ENCODE data around the gene SLC39A11.
"Not testable (repeated sequence)": the region's sequence is repeated elsewhere in the genome, so short reads cannot be mapped to it uniquely, and the experiment has no call there.

SLC39A11 gene

DNA sequence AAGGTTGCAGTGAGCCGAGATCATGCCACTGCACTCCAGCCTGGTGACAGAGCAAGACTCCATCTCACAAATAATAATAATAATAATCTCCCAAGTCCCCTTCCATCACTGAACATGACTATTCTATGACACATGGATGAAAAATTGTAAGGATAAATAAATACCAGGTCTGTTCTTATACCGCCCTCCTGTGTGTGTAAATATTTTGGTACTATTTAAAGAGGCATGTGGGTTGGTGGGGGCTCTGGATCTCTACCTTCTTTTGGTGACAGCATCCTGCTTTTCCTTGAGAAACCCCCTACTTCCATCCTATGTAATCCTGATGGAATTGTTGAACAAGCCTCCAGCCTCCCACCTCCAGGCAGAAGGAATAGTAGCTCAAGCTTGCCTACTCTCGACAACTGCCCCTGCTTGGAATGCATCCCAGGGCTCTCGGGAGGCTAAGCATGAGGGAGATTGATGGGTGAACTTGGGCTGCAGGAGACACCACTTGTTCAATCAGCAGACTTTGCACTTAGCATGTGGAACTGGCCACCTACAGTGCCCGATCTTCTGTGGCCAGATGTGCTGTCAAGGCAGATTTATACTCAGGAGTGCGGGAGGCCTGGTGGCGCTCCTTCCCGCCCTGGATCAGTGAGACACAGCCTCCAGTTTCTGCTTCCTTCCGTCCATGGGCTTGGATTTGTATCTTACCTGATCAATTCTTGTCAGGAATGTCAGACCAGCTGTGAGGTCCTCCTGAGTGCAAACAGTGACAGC, 287.4 kb downstream of the SLC39A11 start:
- DNase-seq (ENCODE audit: low read depth in 2 of 3, low spot score in 1 of 3), result no peak

DNA sequence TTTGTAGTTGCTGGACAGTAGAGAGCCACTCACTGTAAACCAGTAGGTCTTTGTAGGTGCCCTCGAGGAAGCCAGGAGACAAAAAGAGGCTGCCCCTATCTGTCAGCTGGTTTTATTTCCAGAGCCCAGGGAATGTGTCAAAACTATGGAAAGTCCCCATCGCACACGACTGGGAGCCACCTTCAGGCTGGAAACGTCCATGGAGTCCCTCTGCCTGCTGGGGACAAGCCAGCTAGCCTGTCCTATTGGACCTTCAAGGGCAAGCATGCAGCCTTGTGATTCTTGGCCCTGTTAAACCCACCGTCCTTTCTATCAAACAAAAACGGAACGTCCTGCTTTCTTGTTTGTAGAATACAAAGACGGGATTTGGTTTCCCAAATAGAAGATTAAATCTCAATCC, 289.8 kb downstream of the SLC39A11 start:
- DNase-seq (ENCODE audit: low read depth in 2 of 3, low spot score in 1 of 3), result no peak

DNA sequence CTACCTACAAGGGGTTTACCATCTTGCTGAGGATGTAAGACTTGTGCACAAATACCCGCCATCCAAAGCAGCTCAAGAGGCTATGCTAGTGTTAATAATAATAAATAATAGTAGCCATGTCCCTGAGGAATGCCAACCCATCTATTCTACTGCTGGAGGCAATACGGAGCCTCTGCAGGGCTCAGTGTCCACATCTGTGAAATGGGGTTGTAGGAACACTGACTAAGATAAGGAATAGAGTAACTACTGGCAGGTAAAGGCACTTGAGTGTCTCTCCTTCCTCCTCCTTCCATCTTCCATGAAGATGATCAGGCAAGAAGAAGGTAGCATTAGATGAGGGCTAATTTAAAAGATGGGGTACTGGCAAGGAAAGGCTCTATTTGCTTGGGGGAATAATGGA, 295.3 kb downstream of the SLC39A11 start:
- no peak for DNase-seq (ENCODE audit: low read depth in 2 of 3, low spot score in 1 of 3)

DNA sequence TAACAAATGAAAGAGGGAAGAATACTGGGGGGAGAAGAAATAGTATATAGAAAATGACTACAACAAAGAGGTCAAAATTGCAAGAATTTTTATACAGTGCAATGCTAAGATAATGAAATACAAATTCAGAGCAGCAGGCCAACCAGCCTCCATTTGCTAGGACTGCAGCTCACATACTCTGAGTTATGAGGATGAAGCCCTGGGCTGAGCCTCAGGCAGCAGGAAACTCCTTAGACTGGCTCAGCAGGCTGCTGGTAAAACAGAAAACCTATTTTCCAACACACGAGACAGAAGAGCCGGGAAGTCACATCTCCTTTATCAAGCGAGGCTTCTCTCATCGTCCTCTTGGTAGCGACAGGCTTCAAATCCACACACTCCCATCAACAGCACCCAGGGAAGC, 296.5 kb downstream of the SLC39A11 start:
- DNase-seq (ENCODE audit: low read depth in 2 of 3, low spot score in 1 of 3), result no peak

DNA sequence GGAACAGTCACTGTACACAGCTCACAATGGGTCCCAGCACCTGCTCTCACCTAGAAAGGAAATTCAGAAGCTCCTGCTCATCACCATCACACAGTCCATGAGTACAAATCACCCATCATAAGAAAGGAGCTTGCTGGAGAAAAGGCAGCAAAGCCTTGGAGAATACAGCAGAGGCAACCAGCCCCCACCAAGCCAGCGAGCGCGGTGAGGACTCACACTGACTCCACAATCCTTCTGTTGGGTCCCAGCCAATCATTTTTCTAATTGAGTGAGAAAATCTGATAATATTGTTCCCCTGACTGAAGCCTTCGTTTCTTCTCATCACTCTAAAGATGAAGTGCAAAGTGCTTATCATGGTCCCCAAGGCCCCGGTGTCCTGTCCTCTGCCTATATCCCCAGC, 298.3 kb downstream of the SLC39A11 start:
- DNase-seq (ENCODE audit: low read depth in 2 of 3, low spot score in 1 of 3), result no peak

DNA sequence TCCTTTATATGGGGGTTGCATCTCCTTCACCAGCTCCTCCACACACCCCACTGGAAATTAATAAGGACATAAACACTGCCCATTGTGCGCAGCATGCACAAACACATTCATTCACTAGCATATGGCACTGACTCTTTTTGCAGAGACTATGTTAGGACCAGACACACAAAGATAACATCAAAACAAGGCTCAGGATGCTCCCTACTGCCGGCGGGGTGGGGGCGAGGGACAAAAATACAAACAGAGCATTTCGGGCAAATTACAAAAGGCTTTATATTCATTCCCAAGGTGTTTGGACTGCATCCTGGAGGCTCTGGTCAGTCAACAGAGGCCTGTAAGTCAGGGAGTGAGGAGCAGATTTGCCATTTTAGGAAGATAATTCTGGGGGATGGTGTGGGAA, 299.7 kb downstream of the SLC39A11 start:
- DNase-seq (ENCODE audit: low read depth in 2 of 3, low spot score in 1 of 3), result no peak

DNA sequence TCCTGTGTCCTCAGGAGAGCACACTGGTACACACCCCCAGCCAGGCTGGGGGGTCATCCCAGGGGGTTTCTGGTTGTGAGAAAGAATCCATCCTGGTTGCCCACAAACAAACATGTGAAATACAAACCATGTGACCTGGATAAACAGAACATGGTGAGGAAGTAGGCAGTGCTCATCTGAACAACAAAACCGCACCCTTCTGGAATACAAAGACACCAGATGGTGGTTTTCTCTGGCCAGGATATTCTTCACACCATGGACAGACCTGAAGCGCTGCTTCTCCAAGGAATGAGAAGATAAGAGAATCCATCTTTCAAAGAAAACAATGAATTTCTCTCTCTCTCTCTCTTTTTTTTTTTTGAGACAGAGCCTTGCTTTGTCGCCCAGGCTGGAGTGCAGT, 302.3 kb downstream of the SLC39A11 start:
- no peak for DNase-seq (ENCODE audit: low read depth in 2 of 3, low spot score in 1 of 3)

DNA sequence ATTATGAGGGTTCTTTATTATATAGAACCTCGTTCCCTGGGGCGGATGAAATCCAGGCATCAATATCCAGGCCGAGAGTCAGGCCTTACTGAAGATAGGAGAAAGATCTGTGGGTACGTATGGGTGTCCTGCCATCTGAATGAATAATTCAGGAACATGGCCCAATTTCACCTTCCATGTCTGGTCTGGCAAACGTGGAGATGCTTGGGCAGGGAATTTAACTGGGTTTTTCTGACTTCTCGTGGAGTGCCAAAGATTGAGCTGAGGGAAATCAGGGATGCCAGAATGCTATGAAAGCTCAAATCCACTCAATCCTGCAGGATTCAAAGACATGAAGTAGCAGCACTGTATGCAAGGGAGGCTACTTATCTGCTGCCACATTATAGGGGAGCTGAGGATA, 302.8 kb downstream of the SLC39A11 start:
- DNase-seq (ENCODE audit: low read depth in 2 of 3, low spot score in 1 of 3), result no peak

DNA sequence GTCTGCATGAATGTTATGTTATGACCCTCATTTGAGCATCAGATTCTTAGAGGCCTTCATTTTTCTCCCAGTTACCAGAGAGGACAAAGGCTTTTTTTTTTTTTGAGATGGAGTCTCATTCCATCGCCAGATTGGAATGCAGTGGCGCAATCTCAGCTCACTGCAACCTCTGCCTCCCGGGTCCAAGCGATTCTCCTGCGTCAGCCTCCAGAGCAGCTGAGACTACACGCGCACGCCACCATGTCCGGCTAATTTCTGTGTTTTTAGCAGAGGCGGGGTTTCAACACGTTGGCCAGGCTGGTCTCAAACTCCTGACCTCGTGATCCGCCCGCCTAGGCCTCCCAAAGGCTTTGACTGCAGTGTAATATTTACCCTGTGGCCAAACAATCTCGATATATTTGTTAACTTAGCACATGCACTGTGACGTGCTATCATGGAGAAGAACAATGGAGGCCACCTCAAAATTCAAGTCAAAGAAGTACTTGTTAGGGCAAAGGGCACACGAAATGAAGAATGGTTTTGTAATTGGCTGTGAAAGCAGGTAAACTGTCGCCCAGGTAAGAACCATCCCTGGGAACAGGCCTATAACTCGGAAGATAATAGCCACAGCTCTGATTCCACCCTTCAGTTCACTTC, 303.4 kb downstream of the SLC39A11 start:
- no peak for DNase-seq (ENCODE audit: low read depth in 2 of 3, low spot score in 1 of 3)

DNA sequence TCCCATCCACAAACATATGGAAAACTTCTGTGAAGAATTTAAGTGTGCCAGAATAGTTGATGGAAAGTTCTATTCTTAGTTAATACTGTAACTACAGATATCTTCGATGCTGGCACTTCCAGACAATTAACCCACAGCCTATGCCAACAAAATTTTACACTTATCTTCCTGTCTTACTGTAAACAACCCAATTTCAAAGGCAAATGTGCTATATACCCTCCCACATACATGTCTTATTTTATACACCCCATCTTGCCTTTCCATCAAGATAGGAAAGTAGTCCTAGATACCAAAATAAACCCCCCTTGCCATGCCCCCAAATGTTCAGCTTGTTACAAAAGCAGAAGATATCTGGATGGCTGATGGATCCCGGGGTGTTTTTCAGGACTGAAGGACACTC, 306.3 kb downstream of the SLC39A11 start:
- no peak for DNase-seq (ENCODE audit: low read depth in 2 of 3, low spot score in 1 of 3)

DNA sequence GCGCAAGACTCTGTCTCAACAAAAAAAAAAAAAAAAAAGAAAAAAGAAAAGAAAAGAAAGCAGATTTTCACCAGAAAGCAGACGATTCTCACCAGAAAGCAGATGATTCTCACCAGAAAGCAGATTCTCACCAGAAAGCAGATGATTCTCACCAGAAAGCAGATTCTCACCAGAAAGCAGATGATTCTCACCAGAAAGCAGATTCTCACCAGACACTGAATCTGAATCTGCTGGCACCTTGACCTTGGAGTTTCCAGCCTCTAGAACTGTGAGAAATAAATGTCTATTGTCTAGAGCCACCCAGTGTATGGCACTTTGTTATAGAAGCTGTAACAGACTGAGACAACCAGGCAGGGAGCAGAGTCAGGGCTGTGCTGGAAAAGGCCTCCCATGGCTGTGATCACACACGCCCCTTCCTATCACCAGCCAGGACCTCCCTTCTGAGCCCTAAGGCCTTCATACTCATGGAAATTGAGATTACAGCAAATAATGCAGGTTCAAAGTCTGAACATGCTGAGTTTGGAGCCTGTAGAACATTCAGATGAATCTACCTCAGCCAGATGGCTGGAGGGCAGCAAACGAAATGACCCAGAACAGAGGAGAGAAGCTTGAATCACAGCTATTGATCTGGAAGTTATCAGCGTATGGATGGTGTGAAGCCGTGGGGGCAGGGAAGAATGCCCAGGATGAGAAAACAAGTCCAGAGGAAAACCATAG, 309.3 kb downstream of the SLC39A11 start:
- no peak for DNase-seq (ENCODE audit: low read depth in 2 of 3, low spot score in 1 of 3)

DNA sequence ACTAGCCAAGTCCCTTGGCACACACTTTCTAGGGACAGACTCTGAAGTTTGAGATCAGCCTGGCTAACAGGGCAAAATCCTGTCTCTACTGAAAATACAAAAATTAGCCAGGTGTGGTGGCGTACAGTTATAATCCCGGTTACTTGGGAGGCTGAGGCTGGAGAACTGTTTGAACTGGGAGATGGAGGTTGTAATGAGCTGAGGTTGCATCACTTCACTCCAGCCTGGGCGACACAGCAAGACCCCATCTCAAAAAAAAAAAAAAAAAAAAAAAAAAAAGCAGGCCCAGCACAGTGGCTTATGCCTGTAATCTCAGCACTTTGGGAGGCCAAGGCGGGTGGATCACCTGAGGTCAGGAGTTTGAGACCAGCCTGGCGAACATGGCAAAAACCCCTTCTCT, 310.1 kb downstream of the SLC39A11 start:
- DNase-seq (ENCODE audit: low read depth in 2 of 3, low spot score in 1 of 3), result not testable (repeated sequence)

DNA sequence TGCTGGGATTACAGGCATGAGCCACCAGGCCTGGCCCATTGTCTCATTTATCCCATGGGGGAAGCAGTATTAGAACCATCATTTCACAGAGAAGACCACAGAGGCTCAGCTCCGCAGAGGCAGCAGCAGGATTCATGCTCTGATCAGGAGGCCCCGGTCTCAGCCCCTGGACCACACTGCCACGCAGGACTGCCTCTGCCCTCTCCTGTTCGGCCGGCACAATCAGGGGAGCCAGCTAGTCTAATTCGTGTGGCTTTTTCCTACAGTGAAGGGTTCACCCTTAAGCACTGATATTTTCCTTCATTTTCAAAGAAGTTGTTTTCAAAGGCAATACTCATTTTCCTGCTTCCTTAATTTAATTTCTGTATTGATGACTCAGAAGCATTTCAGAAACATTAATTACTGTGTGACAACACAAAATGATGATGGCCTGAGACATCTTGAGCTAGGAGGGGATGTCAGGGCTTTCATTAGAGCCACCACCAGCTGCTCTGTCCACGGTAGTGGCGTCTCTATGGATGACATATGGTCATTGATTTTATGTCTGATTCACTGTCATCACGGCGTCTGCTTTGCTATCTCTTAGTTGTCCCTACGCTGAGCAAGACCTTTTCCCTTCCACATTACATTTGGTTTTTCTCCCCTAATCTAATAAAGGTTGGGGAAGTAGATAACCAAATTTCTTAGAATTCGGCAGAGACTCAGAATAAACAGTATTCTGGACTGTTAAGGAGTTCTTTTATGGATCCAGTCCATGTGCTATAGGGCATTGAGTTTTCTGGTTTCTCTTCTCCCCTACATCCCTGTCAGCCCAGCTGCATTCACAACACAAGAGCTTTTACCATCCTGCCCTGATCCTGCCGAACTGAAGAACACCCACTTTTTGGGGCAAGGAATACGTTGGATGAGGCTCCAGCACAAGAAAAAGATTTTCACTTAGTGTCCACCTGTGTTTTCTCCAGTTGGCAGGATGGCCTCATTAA, 314.0 kb downstream of the SLC39A11 start:
- DNase-seq (ENCODE audit: low read depth in 2 of 3, low spot score in 1 of 3), result no peak

DNA sequence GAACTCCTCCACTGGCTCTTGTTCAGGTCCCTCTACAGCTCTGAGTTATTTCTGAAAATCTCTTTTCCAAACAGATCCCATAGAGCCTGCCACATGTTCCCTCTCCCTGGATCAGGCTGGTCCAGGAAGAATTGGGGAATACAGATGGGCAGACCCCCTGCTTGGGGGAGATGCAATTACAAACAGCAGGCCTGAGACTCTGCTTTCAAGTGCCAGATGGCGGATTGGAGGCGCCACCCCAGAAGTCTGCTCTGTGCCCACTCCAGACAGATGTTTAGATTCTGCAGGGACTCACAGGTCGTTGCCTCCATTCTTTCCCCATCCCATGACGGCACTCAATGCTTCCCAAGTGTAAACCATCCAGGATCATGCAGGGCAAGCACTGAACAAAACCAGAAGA, 316.6 kb downstream of the SLC39A11 start:
- no peak for DNase-seq (ENCODE audit: low read depth in 2 of 3, low spot score in 1 of 3)

DNA sequence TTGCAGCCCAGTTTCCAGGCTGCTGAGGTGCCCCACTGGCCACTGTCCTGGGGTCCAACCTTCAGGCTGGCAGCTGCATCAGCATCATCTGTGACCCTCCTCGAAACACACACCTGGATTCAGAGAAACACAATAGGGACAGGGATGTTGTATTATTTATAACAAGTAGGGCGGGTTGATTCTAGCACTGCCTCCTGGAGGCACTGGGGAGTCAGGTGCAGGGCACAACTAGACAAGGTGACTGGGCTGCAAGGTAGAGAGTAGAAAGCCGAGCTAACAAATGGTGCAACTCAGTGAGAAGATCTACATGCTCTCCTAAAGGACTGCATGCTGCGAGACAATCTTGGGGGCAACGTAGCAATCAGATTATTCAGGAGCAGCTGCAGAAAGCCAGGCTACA, 317.3 kb downstream of the SLC39A11 start:
- no peak for DNase-seq (ENCODE audit: low read depth in 2 of 3, low spot score in 1 of 3)

DNA sequence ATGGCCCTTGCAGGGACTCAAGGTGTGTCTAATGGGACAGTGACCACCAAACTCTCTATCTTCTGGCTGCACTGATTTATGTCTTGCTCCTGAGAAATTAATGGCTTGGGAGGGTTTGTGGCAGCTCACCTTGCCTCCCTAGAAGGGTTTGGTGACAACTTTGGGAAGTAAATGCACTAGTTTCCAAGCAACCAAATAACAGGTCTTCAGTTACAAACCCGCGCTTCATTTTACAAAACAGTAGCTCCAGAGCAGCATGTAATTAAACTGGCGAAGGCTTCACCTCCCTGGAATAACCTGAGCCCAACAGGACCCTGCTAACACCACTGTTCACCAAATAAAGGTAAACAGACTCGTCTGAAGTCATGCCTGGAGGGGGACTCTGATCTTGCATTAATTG, 318.3 kb downstream of the SLC39A11 start:
- no peak for DNase-seq (ENCODE audit: low read depth in 2 of 3, low spot score in 1 of 3)

DNA sequence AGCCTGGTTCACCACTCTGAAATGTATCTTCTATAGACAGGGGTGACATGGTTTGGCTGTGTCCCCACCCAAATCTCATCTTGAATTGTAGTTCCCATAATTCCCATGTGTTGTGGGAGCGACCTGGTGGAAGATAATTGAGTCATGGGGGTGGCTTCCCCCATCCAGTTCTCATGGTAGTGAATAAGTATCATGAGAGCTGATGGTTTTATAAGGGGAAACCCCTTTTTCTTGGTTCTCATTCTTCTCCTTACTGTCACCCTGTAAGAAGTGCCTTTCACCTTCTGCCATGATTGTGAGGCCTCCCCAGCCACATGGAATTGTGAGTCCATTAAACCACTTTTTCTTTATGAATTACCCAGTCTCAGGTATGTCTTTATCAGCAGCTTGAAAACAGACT, 319.3 kb downstream of the SLC39A11 start:
- DNase-seq (ENCODE audit: low read depth in 2 of 3, low spot score in 1 of 3), result not testable (repeated sequence)

DNA sequence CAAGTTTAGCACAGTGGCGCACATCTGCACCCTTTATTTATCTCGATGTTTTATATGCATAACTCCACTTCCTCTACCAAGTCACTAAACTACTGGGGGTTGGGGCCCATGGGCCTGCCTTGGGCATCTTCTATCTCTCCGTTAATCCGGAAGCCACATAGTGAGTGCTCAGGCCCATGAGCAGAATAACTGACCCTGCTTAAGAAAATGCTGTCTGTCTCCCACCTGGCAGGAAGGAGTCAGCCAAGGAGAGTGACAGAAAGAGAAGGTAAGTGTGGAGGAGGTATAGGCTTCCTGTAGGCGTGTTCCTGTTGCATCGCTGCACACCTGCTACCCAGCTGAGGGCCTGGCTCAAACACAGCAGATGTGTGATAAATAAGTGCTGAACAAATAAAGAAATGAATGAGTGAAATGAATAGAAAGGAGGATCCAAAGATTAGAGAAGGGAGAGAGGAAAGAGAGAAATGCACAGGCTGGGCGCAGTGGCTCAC, 320.1 kb downstream of the SLC39A11 start:
- DNase-seq (ENCODE audit: low read depth in 2 of 3, low spot score in 1 of 3), result no peak

DNA sequence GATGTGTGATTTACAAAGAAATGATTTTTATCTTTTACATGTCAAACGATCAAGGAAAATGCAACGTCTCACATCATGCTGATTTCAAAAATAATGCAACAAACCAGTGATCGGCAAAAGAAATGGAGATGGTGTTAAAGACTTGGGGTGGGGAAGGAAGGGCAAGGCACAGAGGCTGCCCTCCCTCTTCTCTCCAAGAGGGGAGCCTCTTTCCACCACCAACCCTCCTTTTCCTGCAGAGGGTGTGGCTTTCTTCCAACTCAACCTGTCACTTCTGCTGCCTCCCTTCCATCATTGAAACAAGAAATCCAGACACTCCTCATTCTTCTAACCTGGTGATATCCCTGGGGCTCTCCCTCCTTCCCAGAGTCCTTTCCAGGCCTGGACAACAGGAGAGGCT, 320.8 kb downstream of the SLC39A11 start:
- DNase-seq (ENCODE audit: low read depth in 2 of 3, low spot score in 1 of 3), result no peak

DNA sequence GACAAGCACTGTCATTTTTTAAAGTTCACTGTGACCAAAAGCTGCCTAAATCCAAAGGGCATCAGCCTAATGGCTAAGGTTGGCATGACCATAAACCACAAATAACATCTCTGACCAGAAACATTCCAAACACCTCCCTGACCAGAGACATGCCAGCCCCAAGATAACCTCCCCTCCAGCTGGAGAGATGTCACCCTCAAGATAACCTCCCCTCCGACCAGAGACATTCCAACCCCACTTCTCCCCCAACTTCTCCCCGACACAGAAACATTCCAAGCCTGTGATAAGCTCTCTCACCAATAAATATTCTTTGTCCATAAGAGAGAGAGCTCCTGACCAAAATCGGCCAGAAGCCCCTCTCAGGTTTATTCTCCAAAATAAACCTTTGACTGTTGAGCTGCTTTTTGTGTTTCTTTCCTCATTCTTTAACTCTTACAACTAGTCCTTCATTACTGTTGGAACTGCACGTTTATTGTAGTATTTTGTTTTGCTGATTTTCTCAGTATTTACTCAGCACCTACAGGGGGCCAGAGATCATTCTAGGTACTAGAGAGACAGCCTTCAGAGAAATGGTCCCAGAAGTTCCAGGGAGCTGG, 325.6 kb downstream of the SLC39A11 start:
- no peak for DNase-seq (ENCODE audit: low read depth in 2 of 3, low spot score in 1 of 3)

Data from stimulated activated CD4-positive, alpha-beta T cell treated with anti-CD3 and anti-CD28 coated beads, Interleukin-12 subunit alpha, Interleukin-12 subunit beta, amount 100 ng/mL, for 48 hours (primary cell).